Progenitor cell of endocrine pancreas (in vitro differentiated cells): ENCODE data around the gene SHANK2. TPM values are rescaled to one million over a fixed set of nuclear protein-coding genes. Genes with fewer than 3 reads are reported as not detected.

Source experiments
- DNase-seq: peaks from one replicate; pipeline ENCODE4 v3.0.0; 2021; ENCODE audit warnings: low spot score; ENCODE audit not compliant: unreplicated experiment
- H3K27ac Mint-ChIP-seq: 2 replicates; pipeline ENCODE4 v1.8.0; 2021; ENCODE audit warnings: mild to moderate bottlenecking, moderate library complexity, mixed read lengths
- H3K27me3 Mint-ChIP-seq: 2 replicates; pipeline ENCODE4 v1.8.0; 2021; ENCODE audit warnings: mixed read lengths
- H3K36me3 Mint-ChIP-seq: 2 replicates; pipeline ENCODE4 v1.8.0; 2022; ENCODE audit warnings: mixed read lengths; ENCODE audit not compliant: insufficient read depth
- H3K4me1 Mint-ChIP-seq: 2 replicates; pipeline ENCODE4 v1.8.0; 2021; ENCODE audit warnings: low read depth, mixed read lengths
- H3K4me3 Mint-ChIP-seq: 2 replicates; pipeline ENCODE4 v1.8.0; 2021; ENCODE audit warnings: low read depth, mild to moderate bottlenecking, moderate library complexity, mixed read lengths
- H3K9me3 Mint-ChIP-seq: 2 replicates; pipeline ENCODE4 v1.8.0; 2021; ENCODE audit warnings: low read depth, mixed read lengths
- CTCF ChIP-seq: fragments of 200-600 bp; sonication (generic); IDR thresholded peaks from one replicate; pipeline ENCODE4 v1.5.0; 2021; ENCODE audit warnings: antibody characterized with exemption, mild to moderate bottlenecking; ENCODE audit not compliant: unreplicated experiment
- total RNA-seq: library from RNA; stranded (reverse); gene quantifications from 2 replicates; pipeline ENCODE4 v1.2.1, GENCODE V29; 2021

Gene SHANK2
- total RNA-seq, 1 donor from 2014 or later = 104 TPM

- Mint-ChIP-seq H3K4me3 (no peak overlapping the region), H3K36me3 (no peaks in the 10 kb centered on the region), H3K4me1 (peaks cover 40% of the 10 kb centered on the region), H3K27ac (peak overlapping the region; percentile 44), H3K27me3 (no peaks in the 10 kb centered on the region), H3K9me3 (no peaks in the 10 kb centered on the region)
- no peak for DNase-seq
- no peak for TF ChIP-seq CTCF
Measured at GRCh38 chr11:71279916-71280645, 27.7 kb upstream of the SHANK2 start.

GRCh38 chr11:71272161-71272560, 19.8 kb upstream of the SHANK2 start:
- Mint-ChIP-seq H3K36me3 (no peaks in the 10 kb centered on the region), H3K4me3 (no peak overlapping the region), H3K27ac (no peak overlapping the region), H3K27me3 (peaks cover 2% of the 10 kb centered on the region), H3K4me1 (peaks cover 17% of the 10 kb centered on the region), H3K9me3 (peaks cover 11% of the 10 kb centered on the region)
- no peak for TF ChIP-seq CTCF
- DNase-seq = no peak

GRCh38 chr11:71269603-71270511, 17.5 kb upstream of the SHANK2 start:
- no peak for DNase-seq
- H3K27ac Mint-ChIP-seq = no peak overlapping the region
- no peak for TF ChIP-seq CTCF

GRCh38 chr11:71268706-71269321, 16.4 kb upstream of the SHANK2 start:
- Mint-ChIP-seq H3K4me3 (no peak overlapping the region), H3K4me1 (peaks cover 24% of the 10 kb centered on the region), H3K27me3 (peaks cover 14% of the 10 kb centered on the region), H3K27ac (no peak overlapping the region), H3K36me3 (no peaks in the 10 kb centered on the region), H3K9me3 (peaks cover 5% of the 10 kb centered on the region)
- TF ChIP-seq CTCF = no peak
- no peak for DNase-seq

More at GRCh38 chr11:71269603-71270511, 17.5 kb upstream of the SHANK2 start:
- peaks cover 11% of the 10 kb centered on the region for H3K9me3 Mint-ChIP-seq
- no peak overlapping the region for H3K4me3 Mint-ChIP-seq
- peaks cover 12% of the 10 kb centered on the region for H3K27me3 Mint-ChIP-seq
- no peaks in the 10 kb centered on the region for H3K36me3 Mint-ChIP-seq
- peaks cover 24% of the 10 kb centered on the region for H3K4me1 Mint-ChIP-seq

GRCh38 chr11:71267807-71268421, 15.5 kb upstream of the SHANK2 start:
- Mint-ChIP-seq H3K27ac (no peak overlapping the region), H3K27me3 (peaks cover 17% of the 10 kb centered on the region), H3K9me3 (no peaks in the 10 kb centered on the region), H3K36me3 (no peaks in the 10 kb centered on the region), H3K4me3 (no peak overlapping the region), H3K4me1 (peaks cover 24% of the 10 kb centered on the region)
- no peak for TF ChIP-seq CTCF
- DNase-seq = no peak
